ENCODE data around the gene MYO19.

- TF ChIP-seq SP3 (tag by site-specific recombination; IDR thresholded peaks at IDR 0.05) (no peak), CTCF (tag by site-specific recombination; IDR thresholded peaks at IDR 0.05) (no peak), ZNF138 (tag by site-specific recombination; IDR thresholded peaks at IDR 0.05; ENCODE audit: borderline replicate concordance) (no peak), ZNF341 (tag by site-specific recombination; IDR thresholded peaks at IDR 0.05; ENCODE audit: low read depth) (no peak), ZBTB10 (tag by site-specific recombination; IDR thresholded peaks at IDR 0.05) (no peak), GLI4 (tag by site-specific recombination; IDR thresholded peaks at IDR 0.05) (no peak), ZSCAN18 (tag by site-specific recombination; IDR thresholded peaks at IDR 0.05) (no peak), ZNF513 (tag by site-specific recombination; IDR thresholded peaks at IDR 0.05) (no peak), ZNF48 (tag by site-specific recombination; IDR thresholded peaks at IDR 0.05) (no peak), INSM2 (tag by site-specific recombination; IDR thresholded peaks at IDR 0.05) (no peak), ZNF335 (tag by site-specific recombination; conservative IDR thresholded peaks at IDR 0.05) (no peak), ZNF670 (tag by site-specific recombination; IDR thresholded peaks at IDR 0.05; ENCODE audit: low read depth) (no peak)
Measured at GRCh38 chr17:36501963-36502362, 32.7 kb downstream of the MYO19 start.

Data from HEK293 (cell line).